HG03520 (cell line): ENCODE data around the gene RPUSD4.

ENCODE experiments used
- ATAC-seq: cut with Tn5 transposase; IDR thresholded peaks from one replicate; pipeline ENCODE4 v1.9.1; 2021; ENCODE audit warnings: mild to moderate bottlenecking, moderate library complexity; ENCODE audit not compliant: unreplicated experiment

The RPUSD4 gene

GRCh38 chr11:126159719-126160344 is 51.6 kb downstream of the RPUSD4 start:
- ATAC-seq, result no peak

- ATAC-seq, result no peak
These were observed 53.2 kb downstream of the RPUSD4 start for GRCh38 chr11:126158054-126158791.

DNA sequence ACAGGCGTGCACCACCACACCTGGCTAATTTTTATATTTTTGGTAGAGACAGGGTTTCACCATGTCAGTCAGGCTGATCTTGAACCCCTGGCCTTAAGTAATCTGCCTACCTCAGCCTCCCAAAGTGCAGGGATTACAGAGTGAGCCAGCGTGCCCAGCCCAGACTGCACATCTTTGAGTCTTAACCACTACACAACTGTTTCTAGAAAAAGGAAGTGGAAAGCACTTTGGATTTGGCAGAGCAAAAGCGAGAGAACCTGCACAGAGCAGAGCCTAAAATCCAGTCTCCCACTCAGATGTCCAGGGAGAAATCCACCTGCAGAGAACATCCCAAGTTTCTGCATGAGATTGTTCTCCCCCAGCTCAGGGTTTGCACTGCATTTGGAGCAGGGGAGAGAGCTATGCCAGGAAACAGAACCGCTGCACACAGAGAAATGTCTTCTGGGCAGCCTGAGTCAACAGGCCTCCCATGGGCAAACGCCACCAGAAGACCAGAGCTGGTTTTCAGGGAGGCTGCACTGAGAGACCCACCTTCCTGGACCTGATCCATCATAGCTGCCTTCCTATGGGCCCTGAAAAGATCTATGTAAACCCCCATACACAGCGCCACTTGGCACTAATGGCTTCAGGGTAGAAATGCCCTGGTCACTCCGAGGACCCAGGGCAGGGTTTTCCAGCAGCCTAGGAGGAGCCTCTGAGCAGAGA is 54.0 kb downstream of the RPUSD4 start:
- ATAC-seq, result no peak

DNA sequence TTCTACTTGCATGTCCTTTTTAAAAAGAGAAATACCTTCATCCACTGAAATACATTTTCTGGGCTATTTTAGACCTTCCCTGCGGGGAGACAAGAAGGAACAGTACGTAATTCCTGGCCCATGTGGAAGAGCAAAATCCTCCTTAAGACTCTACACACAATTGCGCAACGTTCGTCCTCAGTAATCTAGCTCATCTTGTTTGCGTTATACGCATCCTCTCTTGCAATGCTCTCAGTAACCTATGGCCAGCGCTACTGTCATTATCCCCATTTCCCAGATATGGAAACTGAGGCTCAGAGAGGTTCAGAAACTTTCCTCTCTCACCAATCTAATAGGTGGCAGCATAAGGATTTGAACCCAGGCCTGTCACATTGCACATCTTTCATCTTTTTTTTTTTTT is 54.6 kb downstream of the RPUSD4 start:
- ATAC-seq, result no peak

GRCh38 chr11:126155402-126156187 is 55.9 kb downstream of the RPUSD4 start:
- no peak for ATAC-seq

DNA sequence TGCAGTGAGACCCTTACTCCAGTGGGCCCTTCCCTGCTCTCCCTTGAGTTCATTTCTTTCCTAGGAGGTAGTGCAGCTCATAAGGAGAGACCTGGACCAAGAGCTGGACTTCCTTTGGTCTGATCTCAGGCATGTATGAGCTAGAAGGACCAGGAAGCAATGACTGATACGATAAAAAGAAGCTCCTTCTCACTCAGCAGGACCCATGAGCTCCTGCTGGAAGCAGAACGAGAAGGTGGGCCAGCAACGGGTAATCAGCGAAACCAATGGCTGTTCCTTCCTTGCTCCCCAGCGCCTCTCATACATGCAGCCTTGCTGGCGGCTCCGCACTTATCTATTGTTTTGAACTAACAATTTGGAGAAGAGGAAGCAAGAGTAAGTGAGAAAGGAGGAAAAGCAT is 56.8 kb downstream of the RPUSD4 start:
- ATAC-seq, result no peak

DNA sequence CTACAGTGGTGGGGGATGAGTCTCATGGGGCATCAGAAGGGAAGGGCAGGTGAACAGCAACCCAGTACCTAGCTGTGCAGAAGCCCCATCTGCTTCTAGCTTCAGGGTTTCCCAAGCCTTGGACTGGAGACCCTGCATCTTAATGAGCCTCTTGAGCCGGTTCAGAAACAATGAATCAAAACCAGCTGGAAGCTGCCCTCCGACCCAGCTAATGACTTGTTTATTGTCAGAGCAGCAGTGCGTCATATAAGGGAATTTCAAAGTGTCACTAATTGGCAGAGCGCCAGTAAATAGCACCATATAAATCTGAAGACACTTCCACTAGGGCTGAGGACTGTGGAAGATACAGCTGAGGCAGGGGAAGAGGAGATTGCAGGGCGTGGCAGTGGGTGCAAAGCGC is 57.5 kb downstream of the RPUSD4 start:
- ATAC-seq, result no peak

GRCh38 chr11:126153006-126153405 is 58.4 kb downstream of the RPUSD4 start:
- ATAC-seq, result no peak

DNA sequence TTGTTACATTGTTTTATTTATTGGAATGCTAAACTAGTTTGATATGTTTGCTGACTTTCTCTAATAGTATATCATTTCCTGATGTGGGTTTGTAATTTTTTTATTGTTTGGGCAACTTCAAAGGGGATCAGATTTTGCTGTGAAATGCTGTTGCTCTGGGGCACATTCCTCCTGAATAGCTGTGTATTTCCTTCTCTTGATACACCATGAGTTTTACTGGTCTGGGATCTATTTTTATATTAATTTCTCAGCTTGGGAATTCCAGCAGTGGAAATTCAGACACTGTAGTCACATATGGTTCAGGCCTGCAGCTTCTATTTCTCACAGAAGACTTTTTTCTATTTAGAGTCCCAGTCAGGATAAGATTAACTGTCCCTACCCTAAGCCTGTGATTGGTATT is 58.9 kb downstream of the RPUSD4 start:
- ATAC-seq, result no peak

GRCh38 chr11:126152152-126152551 is 59.3 kb downstream of the RPUSD4 start:
- no peak for ATAC-seq
